Measurements from ENCODE around the gene MTG1. TPM values are rescaled to one million over a fixed set of nuclear protein-coding genes. Genes with fewer than 3 reads are reported as not detected.
"Not testable (repeated sequence)": the region's sequence is repeated elsewhere in the genome, so short reads cannot be mapped to it uniquely, and the experiment has no call there.

The MTG1 gene
- total RNA-seq, 1 donor from 2014 or later: 31.8 TPM

DNA sequence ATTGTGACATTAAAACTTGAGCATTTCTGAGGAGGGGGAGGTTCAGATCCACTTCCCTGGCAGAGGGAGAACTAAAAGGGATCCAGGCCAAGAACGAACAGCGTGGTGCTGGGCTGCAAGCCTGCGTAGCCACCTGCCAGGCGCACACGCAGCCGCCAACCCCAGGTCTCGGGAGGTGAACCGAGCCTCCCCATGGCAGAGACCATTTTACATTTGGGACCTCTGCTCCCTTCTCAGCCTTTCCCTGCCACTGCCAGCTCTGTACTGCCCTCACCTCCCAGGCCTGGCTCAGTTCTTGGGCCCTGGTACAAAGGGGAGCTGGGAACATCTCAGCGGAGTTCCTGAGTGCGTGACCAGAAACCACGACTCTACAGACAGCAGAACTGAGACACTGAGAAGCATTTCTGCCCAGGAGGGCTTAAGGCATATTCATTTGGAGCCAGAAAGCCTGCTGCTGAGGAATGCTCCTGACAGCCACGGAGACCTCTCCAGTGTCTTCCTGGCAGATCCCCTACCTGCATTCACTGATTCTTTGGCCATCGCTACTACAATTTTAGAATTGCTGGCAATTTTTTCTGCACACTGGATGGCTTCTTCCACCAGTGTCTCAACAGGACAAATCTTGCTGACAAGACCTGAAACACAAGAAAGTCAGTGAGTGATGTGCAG is 28.4 kb upstream of the MTG1 start:
- TF ChIP-seq, protein P1, sequence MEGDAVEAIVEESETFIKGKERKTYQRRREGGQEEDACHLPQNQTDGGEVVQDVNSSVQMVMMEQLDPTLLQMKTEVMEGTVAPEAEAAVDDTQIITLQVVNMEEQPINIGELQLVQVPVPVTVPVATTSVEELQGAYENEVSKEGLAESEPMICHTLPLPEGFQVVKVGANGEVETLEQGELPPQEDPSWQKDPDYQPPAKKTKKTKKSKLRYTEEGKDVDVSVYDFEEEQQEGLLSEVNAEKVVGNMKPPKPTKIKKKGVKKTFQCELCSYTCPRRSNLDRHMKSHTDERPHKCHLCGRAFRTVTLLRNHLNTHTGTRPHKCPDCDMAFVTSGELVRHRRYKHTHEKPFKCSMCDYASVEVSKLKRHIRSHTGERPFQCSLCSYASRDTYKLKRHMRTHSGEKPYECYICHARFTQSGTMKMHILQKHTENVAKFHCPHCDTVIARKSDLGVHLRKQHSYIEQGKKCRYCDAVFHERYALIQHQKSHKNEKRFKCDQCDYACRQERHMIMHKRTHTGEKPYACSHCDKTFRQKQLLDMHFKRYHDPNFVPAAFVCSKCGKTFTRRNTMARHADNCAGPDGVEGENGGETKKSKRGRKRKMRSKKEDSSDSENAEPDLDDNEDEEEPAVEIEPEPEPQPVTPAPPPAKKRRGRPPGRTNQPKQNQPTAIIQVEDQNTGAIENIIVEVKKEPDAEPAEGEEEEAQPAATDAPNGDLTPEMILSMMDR (conservative IDR thresholded peaks at IDR 0.05; ENCODE audit: low read depth, low read length): no peak
- DNase-seq (ENCODE audit: low read depth): no peak
- no peak overlapping the region for H3K4me3 ChIP-seq (ENCODE audit: low read depth, low read length)

DNA sequence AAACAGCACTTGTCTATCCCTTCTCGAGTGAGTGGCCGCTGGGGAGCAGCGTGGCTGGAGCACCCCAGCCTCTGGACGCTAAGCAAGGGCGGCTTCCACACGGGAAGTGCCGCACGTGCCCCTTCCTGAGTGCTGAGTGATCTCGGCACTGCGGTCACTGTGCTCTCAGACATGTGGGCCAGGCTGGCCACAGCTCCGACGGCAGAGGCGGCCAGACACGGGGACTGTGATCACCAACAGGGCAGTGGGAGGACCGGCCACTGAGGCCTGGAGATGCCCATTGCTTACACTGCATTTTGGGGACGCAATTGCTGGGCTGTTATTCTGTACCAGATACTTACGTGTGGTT is 27.9 kb upstream of the MTG1 start:
- H3K4me3 ChIP-seq (ENCODE audit: low read depth, low read length): no peak overlapping the region
- no peak for DNase-seq (ENCODE audit: low read depth)
- TF ChIP-seq, protein P1 (conservative IDR thresholded peaks at IDR 0.05; ENCODE audit: low read depth, low read length): no peak

DNA sequence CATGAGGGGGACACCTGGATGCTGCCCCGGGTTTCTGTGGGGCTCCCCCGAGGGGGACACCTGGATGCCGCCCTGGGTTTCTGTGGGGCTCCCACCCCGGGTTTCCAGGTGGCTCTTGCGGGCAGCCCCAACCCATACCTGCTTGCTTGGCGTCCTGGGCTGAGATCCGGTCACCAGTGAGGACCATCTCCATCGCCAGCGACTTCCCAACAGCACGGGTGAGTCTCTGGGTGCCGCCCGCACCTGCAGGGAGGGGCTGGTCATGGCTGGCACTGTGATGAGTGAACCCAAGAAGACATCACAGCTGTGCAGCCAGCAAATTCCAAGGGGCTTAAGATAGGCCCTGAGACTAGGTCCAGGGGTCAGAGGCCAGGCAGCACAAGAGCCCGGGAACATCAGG is 27.2 kb upstream of the MTG1 start:
- TF ChIP-seq, protein P1 (conservative IDR thresholded peaks at IDR 0.05; ENCODE audit: low read depth, low read length): no peak
- no peak for DNase-seq (ENCODE audit: low read depth)
- H3K4me3 ChIP-seq (ENCODE audit: low read depth, low read length): no peak overlapping the region

DNA sequence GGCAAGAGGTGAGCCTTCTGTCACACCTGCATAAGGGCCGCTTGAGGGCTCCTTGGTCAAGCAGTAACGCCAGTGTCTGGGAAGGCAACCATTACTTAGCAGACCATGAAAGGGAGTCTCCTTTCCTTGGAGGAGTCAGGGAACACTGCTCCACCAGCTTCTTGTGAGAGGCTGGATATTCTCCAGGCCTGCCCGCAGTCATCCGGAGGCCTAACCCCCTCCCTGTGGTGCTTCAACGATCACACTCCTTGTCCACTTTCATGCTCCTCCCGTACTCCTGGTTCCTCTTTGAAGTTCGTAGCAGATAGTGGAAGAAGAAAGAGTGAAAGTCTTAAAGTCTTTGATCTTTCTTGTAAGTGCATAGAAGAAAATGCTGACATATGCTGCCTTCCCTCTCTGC is 26.5 kb upstream of the MTG1 start:
- not testable (repeated sequence) for H3K4me3 ChIP-seq (ENCODE audit: low read depth, low read length); DNase-seq (ENCODE audit: low read depth)

DNA sequence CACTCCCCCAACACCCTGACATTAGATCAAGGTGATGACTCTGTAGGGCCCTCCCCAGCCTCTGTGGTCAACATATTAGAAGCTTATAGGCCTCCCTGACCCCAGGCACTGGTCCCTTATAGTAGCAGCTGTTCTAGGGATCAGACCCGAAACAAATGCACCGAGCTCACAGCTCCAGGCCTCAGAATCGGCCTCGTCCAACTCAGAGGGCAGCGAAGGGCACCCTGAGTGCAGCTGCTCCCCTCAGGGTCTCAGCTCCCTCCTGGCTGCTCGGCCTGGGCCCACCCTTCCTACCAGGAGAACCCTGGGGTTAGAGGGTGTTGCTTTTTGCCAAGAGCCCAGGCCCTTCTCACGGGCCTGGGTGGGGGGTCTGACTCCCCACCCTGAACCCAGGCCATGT is 25.8 kb upstream of the MTG1 start:
- TF ChIP-seq, protein P1 (conservative IDR thresholded peaks at IDR 0.05; ENCODE audit: low read depth, low read length): no peak
- no peak overlapping the region for H3K4me3 ChIP-seq (ENCODE audit: low read depth, low read length)
- no peak for DNase-seq (ENCODE audit: low read depth)

DNA sequence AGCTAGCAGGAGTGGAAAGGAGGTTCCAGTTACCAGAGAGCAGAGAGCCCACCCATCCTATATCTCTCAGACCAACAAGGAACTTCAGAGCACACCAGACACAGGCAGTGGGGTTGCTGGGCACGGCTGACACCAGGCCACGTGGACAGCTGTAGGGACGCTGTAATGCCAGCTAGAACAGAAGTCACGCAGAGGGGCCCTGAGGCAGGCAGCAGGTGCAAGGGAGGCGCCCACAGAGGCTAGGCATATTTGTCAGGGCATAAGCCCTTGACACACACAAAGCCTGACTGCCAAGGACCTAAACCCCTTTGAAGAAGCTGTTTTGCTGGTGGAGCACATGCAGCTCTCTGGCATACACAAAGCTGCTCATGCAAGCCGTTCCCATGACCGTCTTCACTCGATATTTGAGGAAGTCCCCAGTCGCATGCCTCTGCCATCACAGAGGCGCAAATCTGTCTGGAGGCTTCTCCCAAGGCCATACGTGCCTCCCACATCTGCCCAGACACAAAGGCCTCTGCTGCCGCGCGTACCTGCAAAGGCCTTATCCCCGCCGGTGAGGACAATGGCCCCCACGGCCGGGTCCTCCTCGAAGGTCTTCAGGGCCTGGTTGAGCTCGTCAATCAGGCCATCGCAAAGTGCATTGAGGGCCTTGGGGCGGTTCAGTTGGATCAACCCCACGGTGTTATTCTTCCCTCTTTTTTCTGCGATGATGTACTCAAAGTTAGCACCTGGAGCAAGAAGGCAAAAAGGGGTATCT is 23.7 kb upstream of the MTG1 start:
- H3K4me3 ChIP-seq (ENCODE audit: low read depth, low read length): no peak overlapping the region
- DNase-seq (ENCODE audit: low read depth): no peak
- TF ChIP-seq, protein P1 (conservative IDR thresholded peaks at IDR 0.05; ENCODE audit: low read depth, low read length): no peak

DNA sequence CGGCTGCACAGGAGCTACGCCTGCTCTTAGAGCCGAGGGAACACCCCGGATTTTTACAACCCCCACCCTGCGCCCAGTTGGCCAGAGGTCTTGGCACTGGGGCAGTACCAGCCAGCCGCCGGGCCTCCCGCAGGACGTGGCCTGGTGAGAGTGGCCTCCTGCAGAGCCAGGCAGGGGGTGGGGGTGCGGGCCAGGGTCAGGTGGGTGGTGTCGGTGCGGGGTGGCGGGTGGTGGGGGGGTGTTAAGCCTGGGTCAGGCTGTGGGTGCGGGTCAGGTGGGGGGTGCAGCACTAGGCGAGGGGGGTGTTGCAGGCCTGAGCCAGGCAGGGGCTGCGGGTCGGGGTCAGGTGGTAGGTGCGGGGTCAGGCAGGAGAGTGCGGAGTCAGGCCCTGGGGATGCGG is 21.4 kb upstream of the MTG1 start:
- TF ChIP-seq, protein P1 (conservative IDR thresholded peaks at IDR 0.05; ENCODE audit: low read depth, low read length): no peak

More for the DNA sequence above, 21.4 kb upstream of the MTG1 start:
- no peak for DNase-seq (ENCODE audit: low read depth)
- H3K4me3 ChIP-seq (ENCODE audit: low read depth, low read length): peak overlapping the region; percentile 77
